Osteocyte (in vitro differentiated cells): Measurements from ENCODE around the gene CCDC74A. TPM values are rescaled to one million over a fixed set of nuclear protein-coding genes. Genes with fewer than 3 reads are reported as not detected.

Experiments
- DNase-seq: peaks from one replicate; pipeline ENCODE4 v3.0.0; 2021; ENCODE audit warnings: mixed read lengths; ENCODE audit not compliant: unreplicated experiment; ENCODE audit errors: extremely low spot score
- H3K27ac Mint-ChIP-seq: one replicate; pipeline ENCODE4 v1.8.0; 2021; ENCODE audit warnings: mild to moderate bottlenecking, mixed read lengths; ENCODE audit not compliant: unreplicated experiment
- H3K27me3 Mint-ChIP-seq: one replicate; pipeline ENCODE4 v1.8.0; 2021; ENCODE audit warnings: mixed read lengths; ENCODE audit not compliant: unreplicated experiment
- H3K36me3 Mint-ChIP-seq: one replicate; pipeline ENCODE4 v1.8.0; 2021; ENCODE audit warnings: mixed read lengths; ENCODE audit not compliant: unreplicated experiment
- H3K4me1 Mint-ChIP-seq: one replicate; pipeline ENCODE4 v1.8.0; 2021; ENCODE audit warnings: mixed read lengths; ENCODE audit not compliant: unreplicated experiment
- H3K4me3 Mint-ChIP-seq: one replicate; pipeline ENCODE4 v1.8.0; 2021; ENCODE audit warnings: mild to moderate bottlenecking, moderate library complexity, mixed read lengths; ENCODE audit not compliant: unreplicated experiment
- H3K9me3 Mint-ChIP-seq: one replicate; pipeline ENCODE4 v1.8.0; 2021; ENCODE audit warnings: mixed read lengths; ENCODE audit not compliant: unreplicated experiment
- microRNA-seq: library from miRNA; unstranded; fragments of <30 nt; microRNA quantifications from one replicate; pipeline ENCODE4 v1.1.0, GENCODE V29; 2020; ENCODE audit not compliant: unreplicated experiment
- total RNA-seq: library from RNA; stranded (reverse); gene quantifications from 2 replicates; pipeline ENCODE4 v1.2.1, GENCODE V29; 2021
- TF ChIP-seq, protein P1 (sequence below): fragments of 200-600 bp; sonication (generic); IDR thresholded peaks from 2 replicates; pipeline ENCODE4 v1.5.0; 2021; ENCODE audit warnings: antibody characterized with exemption, mild to moderate bottlenecking, moderate library complexity

Gene CCDC74A
- total RNA-seq, 1 donor from 2014 or later = 2.4 TPM

DNA sequence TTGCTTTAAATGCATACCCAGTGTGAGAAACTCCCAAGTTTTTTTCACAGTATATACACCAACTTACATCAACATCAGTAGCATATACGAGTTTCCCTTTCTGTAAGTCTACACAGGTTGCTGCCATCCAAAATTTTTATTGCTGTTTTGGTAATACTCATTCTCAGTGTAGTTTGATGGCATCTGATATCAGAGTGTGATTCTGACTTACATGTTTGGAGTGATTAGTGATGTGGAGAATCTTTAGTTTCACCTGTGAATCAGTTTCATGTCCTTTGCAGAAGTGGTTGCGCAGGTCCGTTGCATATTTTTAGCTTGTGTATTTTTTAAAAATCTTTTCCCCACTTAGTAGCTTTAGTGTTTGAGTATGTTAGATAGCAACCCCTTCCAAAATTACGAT lies 50.1 kb downstream of the CCDC74A start:
- no peak overlapping the region for H3K4me3 Mint-ChIP-seq
- TF ChIP-seq, protein P1, sequence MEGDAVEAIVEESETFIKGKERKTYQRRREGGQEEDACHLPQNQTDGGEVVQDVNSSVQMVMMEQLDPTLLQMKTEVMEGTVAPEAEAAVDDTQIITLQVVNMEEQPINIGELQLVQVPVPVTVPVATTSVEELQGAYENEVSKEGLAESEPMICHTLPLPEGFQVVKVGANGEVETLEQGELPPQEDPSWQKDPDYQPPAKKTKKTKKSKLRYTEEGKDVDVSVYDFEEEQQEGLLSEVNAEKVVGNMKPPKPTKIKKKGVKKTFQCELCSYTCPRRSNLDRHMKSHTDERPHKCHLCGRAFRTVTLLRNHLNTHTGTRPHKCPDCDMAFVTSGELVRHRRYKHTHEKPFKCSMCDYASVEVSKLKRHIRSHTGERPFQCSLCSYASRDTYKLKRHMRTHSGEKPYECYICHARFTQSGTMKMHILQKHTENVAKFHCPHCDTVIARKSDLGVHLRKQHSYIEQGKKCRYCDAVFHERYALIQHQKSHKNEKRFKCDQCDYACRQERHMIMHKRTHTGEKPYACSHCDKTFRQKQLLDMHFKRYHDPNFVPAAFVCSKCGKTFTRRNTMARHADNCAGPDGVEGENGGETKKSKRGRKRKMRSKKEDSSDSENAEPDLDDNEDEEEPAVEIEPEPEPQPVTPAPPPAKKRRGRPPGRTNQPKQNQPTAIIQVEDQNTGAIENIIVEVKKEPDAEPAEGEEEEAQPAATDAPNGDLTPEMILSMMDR = no peak
- no peak overlapping the region for H3K27ac Mint-ChIP-seq
- H3K36me3 Mint-ChIP-seq = no peaks in the 10 kb centered on the region
- DNase-seq = no peak
- H3K27me3 Mint-ChIP-seq = peaks cover 37% of the 10 kb centered on the region
- H3K4me1 Mint-ChIP-seq = no peaks in the 10 kb centered on the region
- no peaks in the 10 kb centered on the region for H3K9me3 Mint-ChIP-seq

DNA sequence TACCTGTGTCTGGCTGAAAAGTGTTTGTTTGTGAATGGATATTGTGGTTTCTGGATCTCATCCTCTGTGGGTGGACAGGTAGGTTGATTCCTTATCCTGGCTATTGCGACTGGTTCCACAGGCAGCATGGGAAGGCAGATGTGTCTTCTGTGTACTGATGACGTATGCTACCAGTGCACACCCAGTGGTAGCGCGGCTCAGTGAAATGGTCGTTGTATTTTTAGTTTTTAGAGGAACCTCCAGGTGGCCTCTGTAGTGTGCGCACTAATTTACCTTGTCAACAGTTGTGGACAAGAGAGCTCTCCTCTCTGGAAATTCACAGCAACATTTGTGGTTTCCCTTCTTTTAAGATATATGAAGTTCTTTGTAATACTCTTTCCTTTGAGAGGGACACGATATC lies 52.5 kb downstream of the CCDC74A start:
- DNase-seq = no peak
- Mint-ChIP-seq H3K4me1 (no peaks in the 10 kb centered on the region), H3K4me3 (no peak overlapping the region), H3K27me3 (peaks cover 25% of the 10 kb centered on the region), H3K9me3 (no peaks in the 10 kb centered on the region), H3K27ac (no peak overlapping the region), H3K36me3 (no peaks in the 10 kb centered on the region)
- TF ChIP-seq, protein P1 = no peak

Small RNAs within 50 kb of the gene (microRNA-seq; reads per million reads assigned to microRNA genes)
- gene MIR4784 = not detected

Other genes starting within 250 kb of the CCDC74A start
- 0.10 TPM in 1 of 2 replicates, not detected in the other for gene RAB6D, start 163.7 kb upstream of the CCDC74A start, total RNA-seq
- not detected in 2 replicates for gene TUBA3D, start 51.8 kb upstream of the CCDC74A start, total RNA-seq
- gene MZT2A, start 35.5 kb upstream of the CCDC74A start, total RNA-seq = 106 and 110 TPM in 2 replicates